Naive B cell (primary cell): ENCODE measurements around the gene PROK1. TPM values are rescaled to one million over a fixed set of nuclear protein-coding genes. Genes with fewer than 3 reads are reported as not detected.
"Not testable (repeated sequence)": the region's sequence is repeated elsewhere in the genome, so short reads cannot be mapped to it uniquely, and the experiment has no call there.

Experiments used
- ATAC-seq, 2 donors: fragments of 150-1000 bp; cut with Tn5 transposase; 2 replicates each; pipeline ENCODE4 v1.10.0; 2021; ENCODE audit warnings: low read depth in 2 of 2, mild to moderate bottlenecking in 2 of 2, moderate library complexity in 2 of 2
- DNase-seq: peaks from one replicate; pipeline ENCODE4 v3.0.0; 2022
- H3K27ac Mint-ChIP-seq, 6 donors: one replicate each; pipeline ENCODE4 v1.8.0; 2020 to 2022; ENCODE audit warnings: mild to moderate bottlenecking in 6 of 6, mixed read lengths in 6 of 6, moderate library complexity in 5 of 6, inconsistent platforms in 2 of 6
- H3K27me3 Mint-ChIP-seq, 3 donors: one replicate each; pipeline ENCODE4 v1.8.0; 2021 to 2022; ENCODE audit warnings: mixed read lengths in 3 of 3, mild to moderate bottlenecking in 1 of 3
- H3K36me3 Mint-ChIP-seq, 2 donors: one replicate each; pipeline ENCODE4 v1.8.0; 2020 to 2022; ENCODE audit warnings: mixed read lengths in 2 of 2, inconsistent platforms in 1 of 2, mild to moderate bottlenecking in 1 of 2
- H3K4me1 Mint-ChIP-seq, 3 donors: one replicate each; pipeline ENCODE4 v1.8.0; 2020 to 2022; ENCODE audit warnings: mixed read lengths in 3 of 3, inconsistent platforms in 1 of 3, mild to moderate bottlenecking in 1 of 3, moderate library complexity in 1 of 3
- H3K4me3 Mint-ChIP-seq, 8 donors: one replicate each; pipeline ENCODE4 v1.8.0; 2020 to 2022; ENCODE audit warnings: mild to moderate bottlenecking in 8 of 8, mixed read lengths in 8 of 8, moderate library complexity in 8 of 8, inconsistent platforms in 2 of 8
- H3K9me3 Mint-ChIP-seq, 7 donors: one replicate each; pipeline ENCODE4 v1.8.0; 2020 to 2022; ENCODE audit warnings: mixed read lengths in 7 of 7, mild to moderate bottlenecking in 5 of 7, inconsistent platforms in 2 of 7, moderate library complexity in 1 of 7
- polyA plus RNA-seq, 6 donors: library from polyadenylated mRNA; unstranded; fragments of 300-500 nt; fragmentation: Illumina TruSeq; gene quantifications; one replicate each; pipeline ENCODE4 v1.2.3, GENCODE V29; 2021; ENCODE audit warnings: low read depth in 6 of 6

The PROK1 gene
- polyA plus RNA-seq, 6 donors from 2014 or later = 0.21 to 0.71 TPM; not detected in 4

DNA sequence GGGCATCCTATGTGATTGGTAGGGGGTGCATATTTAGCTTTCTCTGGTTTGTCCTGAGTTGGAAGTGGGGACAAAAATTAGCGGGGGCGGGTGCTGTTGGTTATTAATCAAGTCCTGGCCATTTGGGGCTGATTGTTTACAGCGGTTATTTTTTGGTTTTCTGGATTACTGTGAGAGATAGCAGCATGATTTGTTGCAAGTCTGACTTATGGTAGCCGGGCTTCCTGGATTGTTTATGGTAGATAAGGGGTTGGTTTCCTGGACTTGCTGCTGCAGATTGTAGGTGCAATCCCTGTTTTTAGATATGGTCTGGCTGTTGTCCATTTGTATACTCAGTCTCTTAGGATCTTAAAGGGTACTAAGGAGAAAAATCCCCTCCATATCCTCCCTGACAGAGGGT, 12.1 kb upstream of the PROK1 start:
- ATAC-seq (no peak), DNase-seq (no peak)
- H3K36me3 Mint-ChIP-seq = no peaks in the 10 kb centered on the region
- H3K4me3 Mint-ChIP-seq = no peak overlapping the region
- H3K4me1 Mint-ChIP-seq = no peaks in the 10 kb centered on the region
- no peaks in the 10 kb centered on the region for H3K9me3 Mint-ChIP-seq
- H3K27ac Mint-ChIP-seq = no peak overlapping the region
- peaks cover 18 to 51% (median 27%) of the 10 kb centered on the region in 3 donors for H3K27me3 Mint-ChIP-seq

DNA sequence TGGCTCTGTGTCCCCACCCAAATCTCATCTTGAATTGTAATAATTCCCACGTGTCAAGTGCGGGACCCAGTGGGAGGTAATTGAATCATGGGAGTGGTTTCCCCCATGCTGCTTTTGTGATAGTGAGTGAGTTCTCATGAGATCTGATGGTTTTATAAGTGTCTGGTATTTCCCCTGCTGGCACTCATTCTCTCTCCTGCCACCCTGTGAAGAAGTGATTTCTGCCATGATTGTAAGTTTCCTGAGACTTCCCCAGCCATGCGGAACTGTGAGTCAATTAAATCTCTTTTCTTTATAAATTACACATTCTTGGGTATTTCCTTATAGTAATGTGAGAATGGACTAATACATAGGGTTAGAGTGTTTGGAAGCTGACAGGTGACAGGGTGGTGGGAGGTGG, 11.1 kb upstream of the PROK1 start:
- not testable (repeated sequence) for H3K9me3 Mint-ChIP-seq, DNase-seq, H3K36me3 Mint-ChIP-seq, ATAC-seq, H3K4me3 Mint-ChIP-seq, H3K27ac Mint-ChIP-seq, H3K4me1 Mint-ChIP-seq
- peaks cover 20 to 47% (median 27%) of the 10 kb centered on the region in 3 donors for H3K27me3 Mint-ChIP-seq

DNA sequence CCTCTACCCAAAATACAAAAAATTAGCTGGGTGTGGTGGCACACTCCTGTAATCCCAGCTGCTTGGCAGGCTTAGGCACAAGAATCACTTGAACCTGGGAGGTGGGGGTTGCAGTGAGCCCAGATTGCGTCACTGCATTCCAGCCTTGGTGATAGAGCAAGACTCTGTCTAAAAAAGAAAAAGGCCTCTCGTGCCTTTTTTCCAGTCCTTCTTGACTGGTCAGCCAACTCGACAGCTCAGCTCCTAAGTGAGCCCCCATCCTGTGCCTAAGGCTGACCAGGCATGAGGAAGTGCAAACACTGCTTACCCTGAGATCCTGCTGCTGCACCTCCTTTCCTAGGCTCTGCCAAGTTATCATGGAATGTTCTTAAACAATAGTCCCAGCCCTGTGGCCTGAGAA, 10.1 kb upstream of the PROK1 start:
- Mint-ChIP-seq H3K27ac (no peak overlapping the region), H3K9me3 (no peaks in the 10 kb centered on the region), H3K27me3 (peaks cover 18 to 42% (median 27%) of the 10 kb centered on the region in 3 donors), H3K36me3 (no peaks in the 10 kb centered on the region), H3K4me1 (peaks cover 0 to 2% (median 0%) of the 10 kb centered on the region in 3 donors), H3K4me3 (no peak overlapping the region)
- ATAC-seq (no peak), DNase-seq (no peak)

DNA sequence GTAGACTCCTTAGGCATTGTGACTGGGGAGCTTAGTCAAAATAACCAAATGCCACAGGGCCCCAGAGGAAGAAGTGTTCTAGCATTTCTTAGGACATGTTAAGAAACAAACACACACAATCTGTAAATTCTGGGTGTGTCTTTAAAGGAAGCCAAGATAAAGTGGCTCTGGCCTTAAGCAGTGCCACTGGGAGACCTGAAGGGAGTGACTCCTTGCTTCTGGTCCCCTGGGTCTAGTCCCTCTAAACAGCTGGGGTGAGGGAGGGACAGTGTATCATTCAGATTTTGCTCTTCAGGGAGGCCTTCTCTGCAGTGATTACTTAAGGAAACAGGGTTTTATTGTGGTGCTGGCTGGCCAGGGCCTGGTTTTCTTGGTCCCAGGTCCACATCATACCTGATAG, 9.1 kb upstream of the PROK1 start:
- ATAC-seq = no peak
- no peaks in the 10 kb centered on the region for H3K36me3 Mint-ChIP-seq
- H3K4me3 Mint-ChIP-seq = no peak overlapping the region

DNA sequence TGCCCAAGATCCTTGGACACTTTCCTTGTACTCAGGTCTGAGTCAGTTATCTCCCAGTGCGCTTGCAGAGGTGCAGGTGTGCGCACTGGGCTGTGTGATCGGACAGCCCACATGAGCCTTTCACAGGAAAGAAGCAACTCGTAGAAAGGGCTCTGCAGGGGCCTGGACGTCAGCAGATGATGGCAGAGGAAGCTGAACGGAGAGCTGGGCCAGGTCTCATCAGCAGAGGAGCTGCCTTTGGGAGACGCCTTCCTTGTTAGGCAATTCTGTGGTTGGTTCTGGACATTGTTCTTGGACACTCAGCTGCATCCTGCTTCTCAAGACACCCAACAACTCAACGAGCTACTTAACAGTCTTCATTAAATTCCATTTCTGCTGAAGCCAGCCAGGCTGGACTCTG, 7.5 kb upstream of the PROK1 start:
- no peak for DNase-seq
- Mint-ChIP-seq H3K9me3 (no peaks in the 10 kb centered on the region), H3K36me3 (no peaks in the 10 kb centered on the region), H3K4me1 (peaks cover 0 to 2% (median 0%) of the 10 kb centered on the region in 3 donors), H3K27me3 (peaks cover 14 to 37% (median 25%) of the 10 kb centered on the region in 3 donors), H3K4me3 (no peak overlapping the region), H3K27ac (peak overlapping the region in 1 of 6 donors; percentile 5)
- ATAC-seq = no peak

More for the DNA sequence above, 9.1 kb upstream of the PROK1 start:
- Mint-ChIP-seq H3K9me3 (no peaks in the 10 kb centered on the region), H3K4me1 (peaks cover 0 to 2% (median 0%) of the 10 kb centered on the region in 3 donors), H3K27me3 (peaks cover 15 to 42% (median 27%) of the 10 kb centered on the region in 3 donors), H3K27ac (peak overlapping the region in 1 of 6 donors; percentile 74)
- no peak for DNase-seq

DNA sequence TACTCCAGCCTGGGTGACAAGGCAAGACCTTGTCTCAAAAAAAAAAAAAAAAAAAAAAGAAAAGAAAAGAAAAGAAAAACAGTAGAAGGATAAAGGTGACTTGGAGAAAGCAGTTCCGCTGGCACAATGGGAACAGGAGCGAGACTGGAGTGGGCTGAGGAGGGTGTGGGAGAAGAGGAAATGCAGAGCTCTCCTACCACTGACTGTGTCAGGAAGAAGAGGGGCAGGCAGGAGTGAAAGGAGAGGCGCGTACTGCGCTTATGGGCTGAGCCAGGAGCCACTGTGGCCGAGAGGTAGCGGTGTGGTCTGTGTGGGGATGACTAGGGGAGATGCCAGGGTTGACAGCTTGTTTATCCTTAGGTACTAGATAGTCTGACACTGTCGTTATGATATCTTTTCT, 6.4 kb upstream of the PROK1 start:
- H3K27ac Mint-ChIP-seq = no peak overlapping the region
- H3K4me3 Mint-ChIP-seq = no peak overlapping the region
- no peaks in the 10 kb centered on the region for H3K36me3 Mint-ChIP-seq
- DNase-seq (no peak), ATAC-seq (no peak)
- H3K27me3 Mint-ChIP-seq = peaks cover 5 to 35% (median 31%) of the 10 kb centered on the region in 3 donors
- peaks cover 0 to 2% (median 0%) of the 10 kb centered on the region in 3 donors for H3K4me1 Mint-ChIP-seq
- no peaks in the 10 kb centered on the region for H3K9me3 Mint-ChIP-seq

DNA sequence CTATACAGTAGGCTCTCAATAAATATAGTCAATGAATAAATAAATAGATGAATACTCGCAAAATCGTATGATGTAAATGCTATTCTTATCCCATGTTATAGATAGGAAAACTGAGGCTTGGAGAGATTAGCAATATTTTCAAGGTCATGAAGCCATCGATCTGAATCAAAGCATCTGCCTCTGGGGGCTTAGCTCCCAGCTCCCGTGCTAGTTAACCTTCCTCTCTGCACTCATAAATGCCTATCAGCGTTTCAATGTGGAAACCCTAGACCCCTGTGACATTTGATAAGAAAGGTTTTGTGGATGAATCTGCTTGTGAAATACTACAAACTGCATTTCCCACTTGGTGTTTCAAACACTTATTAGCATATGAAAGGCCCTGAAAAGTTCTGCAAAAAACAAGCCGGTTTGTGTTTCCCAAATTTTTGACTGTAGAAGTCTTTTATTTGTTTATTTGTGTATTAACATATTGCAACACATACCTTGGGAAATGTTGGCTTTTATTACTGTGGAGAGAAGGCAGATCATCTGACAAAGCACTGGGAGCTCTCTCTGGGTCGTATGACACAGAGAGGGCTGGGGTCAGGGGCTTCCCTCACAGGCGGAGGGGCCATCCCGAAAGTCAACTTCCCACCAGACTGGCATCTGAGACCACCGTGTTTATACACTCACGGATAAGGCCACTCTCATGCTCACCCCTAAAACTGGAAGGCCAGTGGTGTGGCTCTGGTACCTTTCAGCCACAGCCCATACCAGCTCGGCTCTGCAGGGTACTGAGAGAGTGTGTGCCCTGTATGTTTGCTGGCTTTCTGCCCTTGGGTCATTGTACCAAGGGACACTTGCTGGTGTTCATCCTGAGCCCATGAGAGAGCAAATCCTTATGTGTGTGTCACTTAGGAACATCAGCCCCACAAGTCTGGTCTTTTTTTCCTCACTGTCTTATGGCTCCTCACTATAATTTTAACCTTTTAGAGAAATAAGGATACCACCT, 993 bp upstream of the PROK1 start:
- Mint-ChIP-seq H3K36me3 (no peaks in the 10 kb centered on the region), H3K27ac (no peak overlapping the region), H3K27me3 (peaks cover 5 to 43% (median 38%) of the 10 kb centered on the region in 3 donors), H3K9me3 (no peaks in the 10 kb centered on the region), H3K4me1 (no peaks in the 10 kb centered on the region), H3K4me3 (no peak overlapping the region)
- ATAC-seq = no peak
- no peak for DNase-seq

DNA sequence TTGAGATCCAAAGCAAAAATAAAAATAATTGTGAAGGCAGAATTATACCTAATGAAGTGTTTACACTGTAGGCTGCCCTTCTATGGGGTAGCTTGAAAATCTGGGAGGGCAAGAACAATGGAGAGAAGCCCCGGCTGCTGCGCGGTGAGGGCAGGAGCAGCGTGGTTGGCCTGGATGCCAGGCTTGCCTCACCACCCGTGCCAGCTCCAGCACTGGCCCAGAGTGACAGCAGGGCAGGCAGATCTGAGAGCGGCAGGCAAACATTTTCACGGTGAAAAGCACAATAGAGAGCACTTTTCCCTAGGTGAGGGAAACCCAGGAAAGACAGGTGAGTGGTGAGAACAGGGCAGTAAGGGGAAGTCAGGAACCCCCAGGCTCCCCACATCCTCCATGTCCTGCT, 1.4 kb downstream of the PROK1 start:
- Mint-ChIP-seq H3K4me3 (no peak overlapping the region), H3K9me3 (no peaks in the 10 kb centered on the region), H3K27me3 (peaks cover 5 to 49% (median 44%) of the 10 kb centered on the region in 3 donors), H3K27ac (no peak overlapping the region), H3K4me1 (no peaks in the 10 kb centered on the region), H3K36me3 (no peaks in the 10 kb centered on the region)
- no peak for ATAC-seq
- no peak for DNase-seq

DNA sequence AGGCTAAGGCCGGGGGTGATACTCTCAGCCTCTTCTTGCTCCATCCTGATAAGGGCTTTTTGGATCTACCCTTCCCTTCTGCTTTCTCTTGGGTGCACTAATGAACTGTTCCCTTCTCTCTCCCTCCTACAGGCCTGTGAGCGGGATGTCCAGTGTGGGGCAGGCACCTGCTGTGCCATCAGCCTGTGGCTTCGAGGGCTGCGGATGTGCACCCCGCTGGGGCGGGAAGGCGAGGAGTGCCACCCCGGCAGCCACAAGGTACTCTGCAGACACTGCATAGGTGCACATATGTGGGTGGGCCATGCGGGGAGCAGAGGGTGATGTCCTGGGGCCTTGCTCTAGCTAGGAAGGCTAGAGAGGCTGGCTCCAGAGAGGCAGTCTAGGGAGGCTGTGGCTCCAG, 2.9 kb downstream of the PROK1 start:
- H3K4me3 Mint-ChIP-seq = no peak overlapping the region

DNA sequence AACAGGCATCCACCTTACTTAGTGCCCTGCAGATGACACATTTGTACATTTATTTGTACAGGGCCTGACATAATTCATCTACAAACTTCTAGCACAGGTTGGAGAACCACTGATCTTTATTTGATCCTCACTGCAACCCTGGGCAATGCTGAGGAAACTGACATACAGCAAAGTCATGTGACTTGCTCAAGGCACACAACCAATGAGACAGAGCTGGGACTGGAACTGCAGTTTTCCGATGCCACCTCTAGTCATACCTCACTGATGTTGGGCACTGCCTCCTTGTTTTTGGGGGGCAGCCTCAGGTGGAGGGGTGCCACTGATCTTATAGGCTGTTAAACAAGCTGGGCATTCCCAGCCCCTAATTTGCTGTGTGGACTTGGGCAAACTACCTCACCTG, 3.4 kb downstream of the PROK1 start:
- no peaks in the 10 kb centered on the region for H3K36me3 Mint-ChIP-seq
- no peaks in the 10 kb centered on the region for H3K4me1 Mint-ChIP-seq
- H3K27ac Mint-ChIP-seq = no peak overlapping the region
- no peak overlapping the region for H3K4me3 Mint-ChIP-seq
- H3K27me3 Mint-ChIP-seq = peaks cover 5 to 36% (median 29%) of the 10 kb centered on the region in 3 donors
- no peaks in the 10 kb centered on the region for H3K9me3 Mint-ChIP-seq
- DNase-seq (no peak), ATAC-seq (no peak)

More for the DNA sequence above, 2.9 kb downstream of the PROK1 start:
- H3K9me3 Mint-ChIP-seq = no peaks in the 10 kb centered on the region
- H3K4me1 Mint-ChIP-seq = no peaks in the 10 kb centered on the region
- ATAC-seq (no peak), DNase-seq (no peak)
- peaks cover 5 to 41% (median 34%) of the 10 kb centered on the region in 3 donors for H3K27me3 Mint-ChIP-seq
- H3K27ac Mint-ChIP-seq = no peak overlapping the region
- no peaks in the 10 kb centered on the region for H3K36me3 Mint-ChIP-seq

DNA sequence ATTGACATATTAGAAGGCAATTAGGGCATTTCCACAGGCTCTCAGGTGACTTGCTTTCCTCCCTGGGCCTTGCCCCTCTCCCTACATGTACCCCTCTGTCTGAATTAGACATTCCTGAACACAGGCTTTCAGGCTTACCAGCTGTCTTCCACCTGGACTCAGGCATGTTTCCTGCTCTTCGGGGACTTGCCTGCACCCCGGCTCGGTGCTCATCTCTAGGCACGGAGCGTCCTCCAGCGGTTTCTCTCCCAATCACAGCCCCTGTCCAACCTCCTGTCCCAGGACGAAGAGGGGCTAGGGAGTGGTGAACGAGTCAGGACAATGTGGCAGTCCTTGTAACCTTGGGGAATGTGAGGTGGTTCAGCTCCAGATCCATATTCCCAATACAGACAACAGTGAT, 4.2 kb downstream of the PROK1 start:
- no peaks in the 10 kb centered on the region for H3K9me3 Mint-ChIP-seq
- no peaks in the 10 kb centered on the region for H3K36me3 Mint-ChIP-seq
- ATAC-seq = no peak
- DNase-seq = no peak
- H3K4me3 Mint-ChIP-seq = no peak overlapping the region
- H3K4me1 Mint-ChIP-seq = no peaks in the 10 kb centered on the region
- H3K27ac Mint-ChIP-seq = peak overlapping the region in 4 of 6 donors; percentile 7 to 77 (median 36)
- H3K27me3 Mint-ChIP-seq = peaks cover 5 to 35% (median 28%) of the 10 kb centered on the region in 3 donors

DNA sequence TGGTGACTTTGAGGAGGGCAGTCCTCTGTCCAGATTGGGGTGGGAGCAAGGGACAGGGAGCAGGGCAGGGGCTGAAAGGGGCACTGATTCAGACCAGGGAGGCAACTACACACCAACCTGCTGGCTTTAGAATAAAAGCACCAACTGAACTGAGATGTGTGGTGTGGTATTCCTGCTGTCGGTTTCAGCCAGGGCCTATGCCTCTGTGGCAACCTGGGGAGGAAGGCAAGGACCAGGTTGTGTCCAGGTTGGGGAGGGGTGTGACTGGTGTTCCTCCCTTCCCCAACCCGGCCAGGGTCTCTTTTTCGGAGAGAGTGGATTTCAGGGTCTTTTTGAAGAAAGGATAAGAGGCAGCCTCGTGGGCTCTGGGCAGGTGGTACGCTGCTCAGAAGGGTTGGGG, 6.3 kb downstream of the PROK1 start:
- Mint-ChIP-seq H3K27ac (peak overlapping the region in 1 of 6 donors; percentile 16), H3K9me3 (no peaks in the 10 kb centered on the region), H3K36me3 (no peaks in the 10 kb centered on the region), H3K4me3 (no peak overlapping the region), H3K27me3 (peaks cover 0 to 28% (median 11%) of the 10 kb centered on the region in 3 donors), H3K4me1 (no peaks in the 10 kb centered on the region)
- DNase-seq = no peak
- ATAC-seq = no peak

DNA sequence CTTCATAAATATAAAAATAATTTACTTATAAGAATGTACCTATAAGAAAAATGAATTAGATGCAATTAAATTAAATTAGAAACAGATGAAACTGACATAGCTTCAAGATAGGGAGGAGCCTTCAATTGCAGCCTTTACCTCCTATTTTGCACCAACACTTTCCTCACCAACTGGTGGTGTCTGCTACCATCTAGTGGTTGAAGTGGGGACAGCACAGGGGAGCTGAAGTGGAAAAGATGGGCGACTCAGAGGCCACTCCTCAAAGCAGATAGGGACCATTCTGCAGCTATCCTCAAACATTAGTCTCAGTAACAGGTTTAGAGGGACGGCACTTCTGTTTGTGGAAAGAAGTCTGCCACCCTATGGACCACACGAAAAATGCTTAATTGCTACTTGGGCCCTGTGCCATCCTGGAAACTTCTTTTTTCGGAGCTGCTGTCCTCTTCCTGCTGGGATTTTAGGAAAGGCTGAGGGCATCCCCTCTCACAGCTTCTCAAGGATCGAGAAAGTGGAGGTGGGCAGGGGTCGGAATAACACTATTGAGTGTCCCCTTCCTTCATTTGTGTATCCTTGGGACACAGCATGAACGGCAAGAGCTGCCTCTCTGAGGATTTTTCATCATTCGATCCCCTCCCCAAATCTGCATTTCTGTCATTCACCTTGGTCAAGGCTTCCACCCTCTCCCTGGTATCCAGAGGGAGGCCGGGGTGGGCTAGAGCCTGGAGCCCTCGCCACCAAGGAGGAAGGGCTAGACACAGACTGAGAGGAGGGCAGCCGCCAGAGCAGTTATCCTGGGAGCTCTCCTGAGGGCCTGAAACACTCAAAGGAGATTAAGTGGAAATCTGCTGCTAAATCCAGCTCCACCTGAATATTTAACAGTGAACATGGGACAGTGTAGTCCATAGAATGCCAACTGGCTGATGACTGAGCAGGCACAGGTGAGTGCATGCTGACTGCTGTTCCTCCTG, 9.6 kb downstream of the PROK1 start:
- H3K9me3 Mint-ChIP-seq = no peaks in the 10 kb centered on the region
- no peaks in the 10 kb centered on the region for H3K36me3 Mint-ChIP-seq
- DNase-seq (peak; percentile 82), ATAC-seq (peak; percentile 91 to 98)
- H3K27ac Mint-ChIP-seq = no peak overlapping the region
- no peak overlapping the region for H3K4me3 Mint-ChIP-seq
- H3K27me3 Mint-ChIP-seq = peaks cover 0 to 18% (median 7%) of the 10 kb centered on the region in 3 donors
- H3K4me1 Mint-ChIP-seq = no peaks in the 10 kb centered on the region
